Activated CD8-positive, alpha-beta memory T cell treated with anti-CD3 and anti-CD28 coated beads, Interleukin-2, amount 50 U/mL, for 1 hour (primary cell): ENCODE data around the gene MEPE.

Source experiments
- DNase-seq: peaks from one replicate; pipeline ENCODE4 v3.0.0-alpha.2; 2020; ENCODE audit errors: extremely low read depth

Gene MEPE

DNA sequence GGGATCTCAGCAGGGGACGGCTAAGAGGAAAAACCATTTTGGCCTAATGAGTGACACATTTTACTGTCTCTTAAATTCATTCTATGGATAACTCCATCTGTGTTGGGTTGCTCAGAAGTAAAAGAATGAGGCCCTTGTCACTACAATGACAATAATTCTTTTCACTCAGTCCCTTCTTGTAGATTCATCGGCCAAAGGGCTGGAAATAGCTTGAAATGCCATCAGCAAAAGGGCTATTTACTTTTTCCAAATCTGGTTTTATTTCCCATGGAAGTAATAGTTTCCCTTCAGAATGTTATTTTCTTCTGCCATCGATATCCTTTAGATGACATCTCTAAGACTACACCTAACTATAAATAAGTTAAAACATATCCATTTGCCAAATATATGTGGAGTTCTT, 7.4 kb downstream of the MEPE start:
- DNase-seq, result no peak

GRCh38 chr4:87843936-87844335, 11.2 kb downstream of the MEPE start:
- no peak for DNase-seq

- no peak for DNase-seq
Observed at GRCh38 chr4:87844452-87844851, 11.7 kb downstream of the MEPE start.

DNA sequence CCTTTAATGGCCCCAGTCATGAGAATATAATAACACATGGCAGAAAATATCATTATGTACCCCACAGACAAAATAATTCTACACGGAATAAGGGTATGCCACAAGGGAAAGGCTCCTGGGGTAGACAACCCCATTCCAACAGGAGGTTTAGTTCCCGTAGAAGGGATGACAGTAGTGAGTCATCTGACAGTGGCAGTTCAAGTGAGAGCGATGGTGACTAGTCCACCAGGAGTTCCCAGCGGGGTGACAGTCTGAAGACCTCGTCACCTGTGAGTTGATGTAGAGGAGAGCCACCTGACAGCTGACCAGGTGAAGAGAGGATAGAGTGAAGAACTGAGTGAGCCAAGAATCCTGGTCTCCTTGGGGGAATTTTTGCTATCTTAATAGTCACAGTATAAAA, 13.5 kb downstream of the MEPE start:
- DNase-seq, result no peak

GRCh38 chr4:87848622-87849351, 16.0 kb downstream of the MEPE start:
- no peak for DNase-seq

DNA sequence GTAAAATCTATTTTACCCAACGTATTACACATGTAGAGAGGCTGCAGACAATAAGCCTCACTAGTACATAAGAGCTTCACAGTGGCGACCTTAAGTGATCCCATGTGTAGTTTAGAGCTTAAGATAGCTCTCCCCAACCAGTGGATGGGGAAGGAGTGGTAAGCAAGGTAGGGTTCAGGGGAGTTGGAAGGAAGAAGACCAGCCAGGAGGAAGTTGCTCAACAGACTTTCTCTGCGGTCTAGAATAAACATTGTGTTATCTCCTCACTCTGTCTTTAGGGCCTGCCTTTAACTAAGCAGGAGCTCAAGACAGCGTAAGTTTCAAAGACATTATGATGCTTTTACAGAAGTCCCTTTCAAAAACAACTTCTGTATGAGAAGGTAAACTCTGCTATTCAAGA, 16.8 kb downstream of the MEPE start:
- DNase-seq, result no peak

DNA sequence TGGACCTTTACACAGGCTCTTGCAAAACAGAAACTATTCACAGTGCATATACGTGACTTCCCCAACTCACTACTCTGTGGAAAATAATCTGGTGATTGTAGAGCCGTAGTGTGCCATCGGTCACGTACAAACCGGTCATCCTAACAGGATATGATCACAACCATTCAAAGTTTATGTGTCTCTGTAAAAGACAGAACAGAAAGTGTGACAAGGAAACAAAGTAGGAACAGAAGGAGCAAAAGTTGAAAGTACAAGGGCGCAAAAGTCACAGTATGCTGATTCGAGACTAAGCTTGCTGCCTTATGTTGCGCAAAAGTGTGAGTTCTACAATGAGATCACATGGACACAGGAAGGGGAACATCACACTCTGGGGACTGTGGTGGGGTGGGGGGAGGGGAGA, 18.6 kb downstream of the MEPE start:
- DNase-seq, result no peak

DNA sequence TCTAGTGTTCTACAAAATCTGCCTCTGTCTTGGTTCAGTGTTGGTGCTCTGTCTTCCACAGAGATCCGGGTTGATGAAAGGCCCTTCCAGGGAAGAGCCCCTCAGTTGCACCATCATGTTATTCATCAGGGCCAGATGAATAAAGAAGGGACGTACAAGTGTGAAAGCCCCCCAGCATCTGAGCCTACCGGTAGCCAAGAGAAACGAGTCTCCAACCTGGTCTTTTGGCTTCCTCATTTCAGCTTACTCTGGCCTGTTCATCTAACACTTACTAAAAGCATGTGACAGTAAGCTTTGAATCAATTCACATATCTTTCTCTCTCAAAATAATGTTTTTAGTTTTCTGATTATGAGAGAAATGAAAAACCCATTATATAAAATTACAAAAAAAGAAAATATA, 19.2 kb downstream of the MEPE start:
- no peak for DNase-seq

GRCh38 chr4:87853108-87853507, 20.3 kb downstream of the MEPE start:
- DNase-seq, result no peak

- no peak for DNase-seq
Observed at GRCh38 chr4:87853891-87854290, 21.1 kb downstream of the MEPE start.

DNA sequence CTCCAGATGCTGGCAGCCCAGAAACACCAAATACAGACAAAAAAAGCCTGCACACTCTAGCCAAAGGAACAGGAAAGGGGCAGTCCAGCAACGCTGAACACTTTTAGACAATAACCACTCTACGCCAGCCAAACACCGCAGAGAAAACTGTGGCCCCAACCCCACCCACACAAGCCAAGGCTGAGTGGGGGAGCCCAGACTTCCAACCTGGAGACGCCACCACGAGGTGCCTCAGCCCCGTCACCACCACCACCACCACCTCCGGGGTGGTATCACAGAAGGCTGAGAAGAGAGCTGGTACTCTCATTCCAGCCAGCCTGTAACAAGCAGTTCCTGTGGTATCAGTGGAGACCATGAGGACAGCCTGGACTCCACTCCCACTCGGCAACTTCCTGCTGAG, 22.8 kb downstream of the MEPE start:
- no peak for DNase-seq

GRCh38 chr4:87856816-87857215, 24.0 kb downstream of the MEPE start:
- DNase-seq, result no peak

DNA sequence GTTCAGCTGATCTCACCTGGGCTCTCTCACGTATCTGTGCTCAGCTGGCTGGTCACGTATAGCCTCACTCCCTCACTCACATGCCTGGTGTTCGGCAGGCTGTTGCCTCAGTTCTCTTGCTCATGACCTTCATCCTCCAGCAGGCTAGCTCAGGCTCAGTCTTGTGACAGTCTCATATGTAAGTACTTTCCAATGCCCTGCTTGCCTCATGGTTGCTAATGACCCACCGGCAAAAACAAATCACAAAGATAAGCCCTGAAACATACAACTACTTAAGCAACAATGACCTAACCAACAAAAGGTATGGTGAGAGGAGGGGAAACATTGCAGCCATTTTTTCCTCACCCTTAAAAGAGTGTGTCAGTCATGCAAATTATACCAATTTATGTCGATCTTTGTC, 25.0 kb downstream of the MEPE start:
- no peak for DNase-seq

DNA sequence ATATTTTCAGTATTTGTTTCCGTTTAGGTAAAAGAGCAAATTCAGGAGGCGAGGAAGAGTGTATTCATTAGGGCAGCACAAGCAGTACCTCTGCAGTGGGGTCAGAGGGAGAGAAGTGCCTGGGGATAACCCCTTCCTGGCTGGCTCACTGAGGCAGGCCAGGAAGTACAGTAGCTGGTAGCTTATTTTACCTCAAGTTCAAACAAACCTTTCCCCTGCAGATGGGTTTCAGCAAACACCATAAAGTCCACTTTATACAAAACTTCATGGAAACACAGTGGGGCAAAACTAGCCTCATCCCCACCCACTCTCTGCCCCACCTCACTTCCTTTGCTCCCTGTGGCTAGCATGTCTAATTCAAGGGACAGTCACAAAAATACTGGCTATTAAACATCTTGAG, 29.5 kb downstream of the MEPE start:
- DNase-seq, result no peak

GRCh38 chr4:87863486-87863885, 30.7 kb downstream of the MEPE start:
- no peak for DNase-seq

GRCh38 chr4:87864321-87864720, 31.6 kb downstream of the MEPE start:
- DNase-seq, result no peak

DNA sequence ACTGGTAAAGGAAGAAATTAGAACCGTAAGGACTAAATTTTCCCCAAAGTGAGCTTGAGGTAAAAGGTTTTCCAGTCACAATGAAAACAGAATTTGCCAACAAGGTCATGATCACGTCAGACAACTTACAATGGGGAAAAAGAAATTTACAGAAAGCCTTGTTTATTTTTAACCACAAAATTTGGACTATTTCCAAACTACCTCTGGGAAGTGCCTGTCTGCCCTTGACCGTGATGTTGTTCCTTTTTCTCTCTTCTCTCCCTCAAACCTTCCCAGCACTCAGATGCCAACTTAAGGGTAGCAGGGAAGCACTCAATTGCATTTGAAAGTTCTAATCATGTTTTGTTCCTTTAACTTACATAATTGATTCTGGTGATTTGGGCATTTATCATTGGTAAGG, 32.5 kb downstream of the MEPE start:
- DNase-seq, result no peak

GRCh38 chr4:87865960-87866598, 33.3 kb downstream of the MEPE start:
- DNase-seq, result no peak

- DNase-seq, result no peak
Observed at GRCh38 chr4:87868522-87868921, 35.8 kb downstream of the MEPE start.

DNA sequence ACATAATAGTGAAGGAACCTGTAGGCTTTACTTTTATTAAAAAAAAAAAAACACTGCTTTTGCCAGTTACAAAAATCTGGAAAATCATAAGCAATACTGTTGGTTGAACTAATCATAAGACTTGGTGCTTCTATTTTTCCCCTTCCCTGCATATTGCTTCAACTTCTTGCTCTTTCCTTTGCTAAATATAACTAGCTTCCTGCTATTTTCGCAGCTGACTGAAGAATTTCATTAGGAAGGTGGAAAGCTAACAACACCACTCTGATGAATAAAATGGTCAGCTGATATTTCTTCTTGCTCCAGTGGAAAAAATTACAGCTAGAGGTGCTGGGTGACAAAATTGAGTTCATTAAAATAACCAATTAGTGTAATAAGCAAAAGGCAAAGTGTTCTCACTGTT, 39.3 kb downstream of the MEPE start:
- DNase-seq, result no peak

GRCh38 chr4:87875191-87875590, 42.4 kb downstream of the MEPE start:
- DNase-seq, result no peak

GRCh38 chr4:87880106-87880505, 47.3 kb downstream of the MEPE start:
- DNase-seq, result no peak

GRCh38 chr4:87881115-87881514, 48.3 kb downstream of the MEPE start:
- no peak for DNase-seq

DNA sequence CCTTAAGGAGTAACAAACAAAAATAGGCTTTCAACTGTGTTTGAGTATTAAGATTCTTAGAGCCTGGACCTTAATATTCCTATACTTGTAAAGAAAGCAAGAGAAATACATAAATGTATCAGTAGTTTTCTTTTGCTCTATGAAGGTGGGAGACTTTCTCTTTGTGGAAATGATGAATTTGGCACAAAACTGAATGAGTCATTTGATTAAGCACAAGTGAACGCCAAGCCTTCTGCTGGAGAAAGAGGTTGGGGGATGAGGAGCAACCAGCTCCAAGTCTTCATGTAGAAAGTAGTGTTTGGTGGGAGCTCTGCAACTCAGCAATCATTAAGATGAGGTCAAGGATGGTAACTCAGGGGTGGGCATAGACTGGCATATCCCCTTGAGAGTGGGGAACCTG, 49.6 kb downstream of the MEPE start:
- no peak for DNase-seq
